Measurements from ENCODE around the gene FAM180A.

GRCh38 chr7:135793841-135794240 lies 45.2 kb upstream of the FAM180A start:
- no peak for TF ChIP-seq RAD21 (IDR thresholded peaks at IDR 0.05)
- TF ChIP-seq, protein P1, sequence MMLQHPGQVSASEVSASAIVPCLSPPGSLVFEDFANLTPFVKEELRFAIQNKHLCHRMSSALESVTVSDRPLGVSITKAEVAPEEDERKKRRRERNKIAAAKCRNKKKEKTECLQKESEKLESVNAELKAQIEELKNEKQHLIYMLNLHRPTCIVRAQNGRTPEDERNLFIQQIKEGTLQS (IDR thresholded peaks at IDR 0.05), result no peak
- no peak for TF ChIP-seq CTCF (IDR thresholded peaks at IDR 0.05; ENCODE audit: low read depth, low read length, missing input control)

Measured in liver (tissue), 3 donors.